ENCODE measurements around the gene ANKRD40.

The ANKRD40 gene

GRCh38 chr17:50672831-50673551 is 34.7 kb downstream of the ANKRD40 start:
- in situ Hi-C loops (cut with MboI; ENCODE audit: low sequenced_read_pairs) = no loop called here

GRCh38 chr17:50672071-50672470 is 35.6 kb downstream of the ANKRD40 start:
- in situ Hi-C loops (cut with MboI; ENCODE audit: low sequenced_read_pairs) = no loop called here

DNA sequence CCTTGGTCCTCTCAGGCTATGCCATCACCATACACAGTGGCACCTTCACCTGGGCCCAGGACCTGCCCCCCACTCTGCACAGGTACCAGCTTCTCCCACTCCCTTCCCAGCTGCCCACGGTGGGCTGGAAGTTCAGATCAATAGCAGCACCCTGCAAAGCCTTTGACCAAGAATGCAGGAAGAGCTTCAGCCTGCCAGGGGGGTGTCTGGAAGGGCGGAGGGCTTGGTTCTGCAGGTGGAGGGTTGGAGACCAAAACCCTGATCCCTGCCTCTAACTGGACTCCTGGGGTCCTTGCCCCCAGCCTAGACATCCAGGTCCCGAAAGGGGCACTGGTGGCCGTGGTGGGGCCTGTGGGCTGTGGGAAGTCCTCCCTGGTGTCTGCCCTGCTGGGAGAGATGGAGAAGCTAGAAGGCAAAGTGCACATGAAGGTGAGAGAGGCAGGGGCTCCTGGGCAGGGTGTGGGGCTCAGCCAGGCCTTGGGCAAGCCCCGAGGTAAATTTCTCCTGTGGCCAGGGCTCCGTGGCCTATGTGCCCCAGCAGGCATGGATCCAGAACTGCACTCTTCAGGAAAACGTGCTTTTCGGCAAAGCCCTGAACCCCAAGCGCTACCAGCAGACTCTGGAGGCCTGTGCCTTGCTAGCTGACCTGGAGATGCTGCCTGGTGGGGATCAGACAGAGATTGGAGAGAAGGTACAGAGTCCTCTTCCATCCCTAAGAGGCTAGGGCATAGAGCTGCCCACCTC is 38.7 kb downstream of the ANKRD40 start:
- in situ Hi-C loops (cut with MboI; ENCODE audit: low sequenced_read_pairs) = no loop called here

- in situ Hi-C loops (cut with MboI; ENCODE audit: low sequenced_read_pairs) = no loop called here
Measured at GRCh38 chr17:50668025-50668837, 39.5 kb downstream of the ANKRD40 start.

DNA sequence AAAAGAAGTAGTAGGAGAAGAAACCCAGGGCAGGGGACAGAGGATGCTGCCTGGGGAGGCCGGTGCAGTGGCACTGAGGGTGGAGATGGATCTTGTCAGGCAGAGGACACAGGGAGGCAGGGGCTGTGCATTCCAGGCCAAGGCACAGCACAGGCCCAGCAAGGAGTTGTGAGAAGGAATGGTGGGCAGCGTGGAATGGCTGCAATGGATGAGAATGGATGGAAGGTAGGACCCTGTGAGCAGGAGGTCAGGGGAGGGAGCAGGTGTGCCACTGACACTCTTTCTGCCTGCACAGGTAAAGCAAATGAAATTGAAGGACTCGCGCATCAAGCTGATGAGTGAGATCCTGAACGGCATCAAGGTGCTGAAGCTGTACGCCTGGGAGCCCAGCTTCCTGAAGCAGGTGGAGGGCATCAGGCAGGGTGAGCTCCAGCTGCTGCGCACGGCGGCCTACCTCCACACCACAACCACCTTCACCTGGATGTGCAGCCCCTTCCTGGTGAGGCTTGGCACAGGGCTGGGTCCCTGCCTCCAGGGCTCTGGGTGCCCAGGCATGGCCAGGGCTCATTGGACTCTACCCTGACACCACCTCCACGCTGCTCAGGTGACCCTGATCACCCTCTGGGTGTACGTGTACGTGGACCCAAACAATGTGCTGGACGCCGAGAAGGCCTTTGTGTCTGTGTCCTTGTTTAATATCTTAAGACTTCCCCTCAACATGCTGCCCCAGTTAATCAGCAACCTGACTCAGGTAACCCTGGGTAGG is 40.3 kb downstream of the ANKRD40 start:
- in situ Hi-C loops (cut with MboI; ENCODE audit: low sequenced_read_pairs) = no loop called here

- in situ Hi-C loops (cut with MboI; ENCODE audit: low sequenced_read_pairs) = no loop called here
Measured at GRCh38 chr17:50666316-50666715, 41.4 kb downstream of the ANKRD40 start.

GRCh38 chr17:50665838-50666237 is 41.9 kb downstream of the ANKRD40 start:
- in situ Hi-C loops (cut with MboI; ENCODE audit: low sequenced_read_pairs) = no loop called here

DNA sequence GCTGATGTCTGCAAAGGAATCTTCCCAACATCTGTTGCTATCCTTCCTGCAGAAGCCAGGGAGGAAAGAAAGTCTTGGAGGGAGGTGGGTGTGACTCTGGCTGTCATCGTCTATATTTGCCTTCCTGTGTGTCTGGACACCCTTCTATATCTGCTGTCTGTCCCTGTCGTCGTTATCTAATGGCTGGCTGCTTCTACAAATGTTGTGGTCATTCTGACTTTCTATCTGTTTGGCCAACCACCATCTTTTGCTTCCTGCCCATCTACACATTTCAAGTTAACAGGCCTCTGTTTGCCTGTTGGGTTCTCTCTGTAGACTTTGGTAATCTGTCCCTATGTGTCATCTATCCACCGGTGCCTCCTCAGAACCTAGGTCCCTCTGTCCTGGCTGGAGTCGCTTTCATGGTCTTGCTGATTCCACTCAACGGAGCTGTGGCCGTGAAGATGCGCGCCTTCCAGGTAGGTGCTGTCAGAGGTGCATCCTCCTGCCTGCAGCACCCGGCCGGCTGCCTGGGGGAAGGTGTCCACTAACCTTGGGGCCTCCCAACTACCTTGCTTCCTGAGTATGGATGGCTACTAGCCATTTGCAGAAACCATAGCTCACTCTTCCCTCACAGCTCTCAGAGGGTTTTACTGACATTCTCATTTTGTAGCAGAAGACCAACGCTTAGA is 42.8 kb downstream of the ANKRD40 start:
- in situ Hi-C loops (cut with MboI; ENCODE audit: low sequenced_read_pairs) = no loop called here

DNA sequence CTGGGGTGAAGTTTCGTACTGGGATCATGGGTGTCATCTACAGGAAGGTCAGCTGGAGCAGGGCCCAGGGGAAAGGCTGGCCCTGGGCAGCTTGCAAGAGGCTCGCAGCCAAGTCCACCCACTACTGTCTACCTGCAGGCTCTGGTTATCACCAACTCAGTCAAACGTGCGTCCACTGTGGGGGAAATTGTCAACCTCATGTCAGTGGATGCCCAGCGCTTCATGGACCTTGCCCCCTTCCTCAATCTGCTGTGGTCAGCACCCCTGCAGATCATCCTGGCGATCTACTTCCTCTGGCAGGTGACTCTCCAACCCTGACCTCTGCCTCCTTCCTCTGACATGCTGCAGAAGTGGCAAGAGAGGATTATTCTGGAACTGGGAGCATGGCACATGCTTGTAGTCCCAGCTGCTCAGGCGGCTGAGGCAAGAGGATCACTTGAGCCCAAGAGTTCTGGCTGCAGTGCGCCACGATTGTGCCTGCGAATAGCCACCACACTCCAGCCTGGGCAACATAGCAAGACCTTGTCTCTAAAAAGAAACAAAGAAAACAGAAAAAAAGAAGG is 43.8 kb downstream of the ANKRD40 start:
- in situ Hi-C loops (cut with MboI; ENCODE audit: low sequenced_read_pairs) = no loop called here

GRCh38 chr17:50662632-50663225 is 45.0 kb downstream of the ANKRD40 start:
- in situ Hi-C loops (cut with MboI; ENCODE audit: low sequenced_read_pairs) = no loop called here

DNA sequence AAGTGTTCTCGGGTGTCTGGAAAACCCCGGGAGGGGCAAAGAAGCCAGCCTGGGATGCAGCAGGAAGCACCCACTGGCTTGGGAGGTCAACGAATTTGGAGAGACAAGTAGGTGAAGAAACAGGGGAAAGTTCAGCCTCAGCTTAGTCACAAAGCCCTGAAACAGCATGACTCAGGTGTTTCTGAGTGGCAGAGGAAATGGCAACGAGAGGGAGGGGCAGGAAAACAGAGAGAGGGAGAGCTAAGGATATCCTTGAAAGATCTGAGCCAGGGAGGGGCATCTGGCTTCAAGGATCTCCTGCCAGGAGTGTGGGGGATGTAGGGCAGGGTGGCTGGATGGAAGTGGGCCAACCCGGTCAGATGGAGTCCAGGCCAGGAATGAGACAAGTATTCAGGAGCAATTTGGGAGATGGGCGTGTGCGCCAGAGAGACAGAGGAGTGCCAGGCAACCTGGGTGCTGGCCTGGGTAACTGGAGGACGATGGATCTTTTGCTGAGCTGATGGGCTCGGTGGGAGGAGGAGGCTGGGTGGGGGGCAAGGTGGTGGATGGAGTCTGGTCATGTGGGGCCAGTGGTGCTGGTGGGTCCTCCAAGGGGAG is 45.8 kb downstream of the ANKRD40 start:
- in situ Hi-C loops (cut with MboI; ENCODE audit: low sequenced_read_pairs) = no loop called here

- in situ Hi-C loops (cut with MboI; ENCODE audit: low sequenced_read_pairs) = no loop called here
Measured at GRCh38 chr17:50661348-50661747, 46.4 kb downstream of the ANKRD40 start.

DNA sequence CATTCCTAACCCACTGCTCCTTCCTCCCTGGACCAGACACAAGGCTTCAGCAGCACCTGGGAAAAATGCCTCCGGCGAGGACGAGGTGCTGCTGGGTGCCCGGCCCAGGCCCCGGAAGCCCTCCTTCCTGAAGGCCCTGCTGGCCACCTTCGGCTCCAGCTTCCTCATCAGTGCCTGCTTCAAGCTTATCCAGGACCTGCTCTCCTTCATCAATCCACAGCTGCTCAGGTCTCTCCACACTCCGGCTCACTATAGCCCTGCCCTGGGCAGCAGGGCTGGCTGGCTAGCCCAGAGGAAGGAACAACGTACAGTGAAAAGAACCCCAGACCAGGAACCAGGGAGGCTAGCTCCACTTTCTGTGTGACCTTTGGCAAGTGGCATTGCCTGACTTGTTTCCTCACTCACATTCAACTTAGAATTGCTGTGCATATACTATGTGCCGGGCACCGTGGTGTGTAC is 46.8 kb downstream of the ANKRD40 start:
- in situ Hi-C loops (cut with MboI; ENCODE audit: low sequenced_read_pairs) = no loop called here

GRCh38 chr17:50660042-50660886 is 47.5 kb downstream of the ANKRD40 start:
- in situ Hi-C loops (cut with MboI; ENCODE audit: low sequenced_read_pairs) = no loop called here

- in situ Hi-C loops (cut with MboI; ENCODE audit: low sequenced_read_pairs) = no loop called here
Measured at GRCh38 chr17:50659179-50659578, 48.5 kb downstream of the ANKRD40 start.

GRCh38 chr17:50658616-50659015 is 49.1 kb downstream of the ANKRD40 start:
- in situ Hi-C loops (cut with MboI; ENCODE audit: low sequenced_read_pairs) = no loop called here

DNA sequence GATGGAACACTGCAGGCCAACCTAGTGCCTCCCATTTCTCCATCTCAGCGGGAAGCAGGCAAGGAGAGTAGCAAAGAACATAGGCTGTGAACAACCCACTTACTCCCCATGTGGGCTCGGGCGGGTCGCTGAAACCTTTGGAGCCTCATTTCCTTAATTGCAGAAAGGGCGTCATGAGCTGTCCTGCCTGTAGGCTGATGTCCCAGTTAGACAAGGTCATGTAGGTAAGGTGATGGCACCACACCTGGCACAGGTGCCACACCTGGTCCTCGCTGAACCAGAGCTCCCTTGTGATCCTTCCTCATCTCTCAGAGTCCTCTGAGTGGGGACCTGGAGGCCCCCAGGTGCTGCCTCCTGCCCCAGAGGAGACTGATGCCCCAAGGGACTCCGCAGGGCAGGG is 50.1 kb downstream of the ANKRD40 start:
- in situ Hi-C loops (cut with MboI; ENCODE audit: low sequenced_read_pairs) = no loop called here

DNA sequence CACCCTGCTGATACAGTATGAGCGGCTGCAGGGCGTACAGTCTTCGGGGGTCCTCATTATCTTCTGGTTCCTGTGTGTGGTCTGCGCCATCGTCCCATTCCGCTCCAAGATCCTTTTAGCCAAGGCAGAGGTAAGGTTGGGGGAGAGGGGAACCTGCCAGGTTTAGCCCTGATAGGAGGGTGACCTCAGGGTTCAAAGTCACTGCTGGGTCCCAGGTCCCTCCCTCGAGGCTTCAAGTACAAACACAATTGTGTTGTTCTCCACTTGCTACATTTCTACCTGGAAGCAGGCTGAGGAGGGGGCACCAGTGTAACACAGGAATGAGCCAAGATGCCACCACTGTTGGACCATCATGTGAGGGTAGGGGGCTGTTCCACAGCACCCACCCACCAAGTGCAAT is 50.7 kb downstream of the ANKRD40 start:
- in situ Hi-C loops (cut with MboI; ENCODE audit: low sequenced_read_pairs) = no loop called here
